HepG2 (cell line): Measurements from ENCODE around the gene IRAK3.

ENCODE experiments used
- GATAD2A ChIP-seq: IDR thresholded peaks from 2 replicates; pipeline ENCODE4 v1.6.1; 2016
- MXI1 ChIP-seq: IDR thresholded peaks from 3 replicates; pipeline ENCODE4 v1.6.1; 2012; ENCODE audit warnings: low read depth, low read length, inconsistent platforms, borderline replicate concordance
- POLR2A ChIP-seq, 2 experiments: IDR thresholded peaks; 2 replicates each; pipeline ENCODE4 v1.6.1; 2011; ENCODE audit warnings: low read depth in 2 of 2, low read length in 2 of 2, mild to moderate bottlenecking in 1 of 2, moderate library complexity in 1 of 2; ENCODE audit not compliant: insufficient read depth in 1 of 2
- SIN3A ChIP-seq: IDR thresholded peaks from 2 replicates; pipeline ENCODE4 v1.6.1; 2011; ENCODE audit warnings: low read depth, mild to moderate bottlenecking, control low read depth, low read length, borderline replicate concordance
- SUZ12 ChIP-seq: fragments of 150-350 bp; IDR thresholded peaks from 2 replicates; pipeline ENCODE4 v1.6.1; 2014; ENCODE audit warnings: low read depth, low read length
- ZBTB38 ChIP-seq: sonication (generic); formaldehyde crosslinking; IDR thresholded peaks from 2 replicates; pipeline ENCODE4 v1.5.1; 2020; ENCODE audit warnings: mild to moderate bottlenecking, missing genetic modification reagents
- ZNF629 ChIP-seq: sonication (generic); formaldehyde crosslinking; conservative IDR thresholded peaks from 2 replicates; pipeline ENCODE4 v1.5.0; 2020; ENCODE audit warnings: missing genetic modification reagents
- ZNF747 ChIP-seq: sonication (generic); formaldehyde crosslinking; IDR thresholded peaks from 2 replicates; pipeline ENCODE4 v1.8.1; 2023; ENCODE audit warnings: missing genetic modification reagents, mild to moderate bottlenecking, borderline replicate concordance
- TF ChIP-seq, protein P1 (sequence below): sonication (generic); formaldehyde crosslinking; IDR thresholded peaks from 2 replicates; pipeline ENCODE4 v1.8.1; 2023; ENCODE audit warnings: missing genetic modification reagents, inconsistent platforms, borderline replicate concordance
- TF ChIP-seq, protein P2 (sequence below): sonication (generic); formaldehyde crosslinking; IDR thresholded peaks from 2 replicates; pipeline ENCODE4 v1.4.0; 2020; ENCODE audit warnings: missing genetic modification reagents, mild to moderate bottlenecking, borderline replicate concordance
- TF ChIP-seq, protein P3 (sequence below): sonication (generic); formaldehyde crosslinking; IDR thresholded peaks from 2 replicates; pipeline ENCODE4 v1.5.0; 2020; ENCODE audit warnings: mild to moderate bottlenecking, missing genetic modification reagents, moderate library complexity

DNA sequence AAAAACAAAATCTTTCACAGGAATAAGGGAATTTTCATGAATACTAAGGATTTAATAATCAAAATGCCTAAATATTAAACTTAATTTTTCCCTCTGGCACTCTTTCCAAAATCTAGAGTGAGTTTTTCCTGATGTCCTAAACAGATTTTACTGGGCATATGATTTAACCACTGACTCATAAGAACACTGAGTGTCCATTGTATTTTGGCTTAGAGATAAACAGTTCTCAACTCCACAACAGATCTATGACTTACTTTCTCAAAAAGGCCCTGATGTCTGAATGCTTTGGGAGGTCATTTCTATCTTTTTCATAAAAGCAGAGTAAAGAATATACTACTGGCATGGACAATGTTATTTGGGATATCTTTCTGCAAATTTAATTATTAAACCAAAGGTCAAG, 34.2 kb upstream of the IRAK3 start:
- TF ChIP-seq SIN3A (no peak), GATAD2A (no peak), ZNF629 (CRISPR knock-in tag) (no peak), POLR2A (IDR thresholded peaks at IDR 0.05; ENCODE audit: insufficient read depth in 1 of 2, low read depth in 2 of 2, low read length in 2 of 2) (no peak), ZBTB38 (CRISPR knock-in tag) (no peak), ZNF747 (no peak), SUZ12 (no peak), MXI1 (no peak)
- TF ChIP-seq, protein P1, sequence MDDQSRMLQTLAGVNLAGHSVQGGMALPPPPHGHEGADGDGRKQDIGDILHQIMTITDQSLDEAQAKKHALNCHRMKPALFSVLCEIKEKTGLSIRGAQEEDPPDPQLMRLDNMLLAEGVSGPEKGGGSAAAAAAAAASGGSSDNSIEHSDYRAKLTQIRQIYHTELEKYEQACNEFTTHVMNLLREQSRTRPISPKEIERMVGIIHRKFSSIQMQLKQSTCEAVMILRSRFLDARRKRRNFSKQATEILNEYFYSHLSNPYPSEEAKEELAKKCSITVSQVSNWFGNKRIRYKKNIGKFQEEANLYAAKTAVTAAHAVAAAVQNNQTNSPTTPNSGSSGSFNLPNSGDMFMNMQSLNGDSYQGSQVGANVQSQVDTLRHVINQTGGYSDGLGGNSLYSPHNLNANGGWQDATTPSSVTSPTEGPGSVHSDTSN (CRISPR knock-in tag): no peak
- TF ChIP-seq, protein P2, sequence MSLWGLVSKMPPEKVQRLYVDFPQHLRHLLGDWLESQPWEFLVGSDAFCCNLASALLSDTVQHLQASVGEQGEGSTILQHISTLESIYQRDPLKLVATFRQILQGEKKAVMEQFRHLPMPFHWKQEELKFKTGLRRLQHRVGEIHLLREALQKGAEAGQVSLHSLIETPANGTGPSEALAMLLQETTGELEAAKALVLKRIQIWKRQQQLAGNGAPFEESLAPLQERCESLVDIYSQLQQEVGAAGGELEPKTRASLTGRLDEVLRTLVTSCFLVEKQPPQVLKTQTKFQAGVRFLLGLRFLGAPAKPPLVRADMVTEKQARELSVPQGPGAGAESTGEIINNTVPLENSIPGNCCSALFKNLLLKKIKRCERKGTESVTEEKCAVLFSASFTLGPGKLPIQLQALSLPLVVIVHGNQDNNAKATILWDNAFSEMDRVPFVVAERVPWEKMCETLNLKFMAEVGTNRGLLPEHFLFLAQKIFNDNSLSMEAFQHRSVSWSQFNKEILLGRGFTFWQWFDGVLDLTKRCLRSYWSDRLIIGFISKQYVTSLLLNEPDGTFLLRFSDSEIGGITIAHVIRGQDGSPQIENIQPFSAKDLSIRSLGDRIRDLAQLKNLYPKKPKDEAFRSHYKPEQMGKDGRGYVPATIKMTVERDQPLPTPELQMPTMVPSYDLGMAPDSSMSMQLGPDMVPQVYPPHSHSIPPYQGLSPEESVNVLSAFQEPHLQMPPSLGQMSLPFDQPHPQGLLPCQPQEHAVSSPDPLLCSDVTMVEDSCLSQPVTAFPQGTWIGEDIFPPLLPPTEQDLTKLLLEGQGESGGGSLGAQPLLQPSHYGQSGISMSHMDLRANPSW (CRISPR knock-in tag): no peak
- TF ChIP-seq, protein P3, sequence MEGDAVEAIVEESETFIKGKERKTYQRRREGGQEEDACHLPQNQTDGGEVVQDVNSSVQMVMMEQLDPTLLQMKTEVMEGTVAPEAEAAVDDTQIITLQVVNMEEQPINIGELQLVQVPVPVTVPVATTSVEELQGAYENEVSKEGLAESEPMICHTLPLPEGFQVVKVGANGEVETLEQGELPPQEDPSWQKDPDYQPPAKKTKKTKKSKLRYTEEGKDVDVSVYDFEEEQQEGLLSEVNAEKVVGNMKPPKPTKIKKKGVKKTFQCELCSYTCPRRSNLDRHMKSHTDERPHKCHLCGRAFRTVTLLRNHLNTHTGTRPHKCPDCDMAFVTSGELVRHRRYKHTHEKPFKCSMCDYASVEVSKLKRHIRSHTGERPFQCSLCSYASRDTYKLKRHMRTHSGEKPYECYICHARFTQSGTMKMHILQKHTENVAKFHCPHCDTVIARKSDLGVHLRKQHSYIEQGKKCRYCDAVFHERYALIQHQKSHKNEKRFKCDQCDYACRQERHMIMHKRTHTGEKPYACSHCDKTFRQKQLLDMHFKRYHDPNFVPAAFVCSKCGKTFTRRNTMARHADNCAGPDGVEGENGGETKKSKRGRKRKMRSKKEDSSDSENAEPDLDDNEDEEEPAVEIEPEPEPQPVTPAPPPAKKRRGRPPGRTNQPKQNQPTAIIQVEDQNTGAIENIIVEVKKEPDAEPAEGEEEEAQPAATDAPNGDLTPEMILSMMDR (CRISPR knock-in tag): no peak
